Measurements from ENCODE around the gene SUN2. TPM values are rescaled to one million over a fixed set of nuclear protein-coding genes. Genes with fewer than 3 reads are reported as not detected.

SUN2 gene
- total and polyA plus RNA-seq, 2 of the 8 experiments (the other 6 are each of a cell fraction or from before 2014, with no cell fraction given) = 5.1 to 10.5 TPM

- Histone ChIP-seq H4K20me1 (replicated peaks in 1 of 2; ENCODE audit: control insufficient read depth in 1 of 2, insufficient read depth in 2 of 2, low read length in 2 of 2) (peaks cover 8 to 12% of the 10 kb centered on the region in 2 experiments), H4K8ac (ENCODE audit: extremely low read depth, insufficient read depth, low read length) (no peak overlapping the region; the same call in 1 of the 2 replicates), H2AK5ac (ENCODE audit: low read depth, low read length) (no peak overlapping the region), H2BK5ac (ENCODE audit: low read depth, low read length) (no peak overlapping the region), H3K79me2 (ENCODE audit: control insufficient read depth in 1 of 2, insufficient read depth in 2 of 2, low read length in 2 of 2) (no peaks in the 10 kb centered on the region), H3K27me3 (replicated peaks in 1 of 4; ENCODE audit: control insufficient read depth in 3 of 4, extremely low read depth in 1 of 4, insufficient read depth in 3 of 4, low read length in 3 of 4) (no peaks in the 10 kb centered on the region), H2BK20ac (ENCODE audit: low read length) (no peak overlapping the region), H3K23ac (ENCODE audit: insufficient read length) (no peak overlapping the region), H3K9me3 (ENCODE audit: insufficient read depth in 2 of 2, low read depth in 1 of 2, low read length in 1 of 2) (no peaks in the 10 kb centered on the region), H2BK120ac (replicated peaks; ENCODE audit: low read depth, low read length) (no peak overlapping the region), H3K4ac (replicated peaks; ENCODE audit: insufficient read length, low read depth, low read length) (no peak overlapping the region), H2BK15ac (ENCODE audit: low read length) (no peak overlapping the region), H4K91ac (replicated peaks; ENCODE audit: insufficient read length, low read length) (no peak overlapping the region), H3K23me2 (ENCODE audit: low read depth, low read length) (no peaks in the 10 kb centered on the region), H3K79me1 (ENCODE audit: low read depth, low read length) (no peaks in the 10 kb centered on the region), H2BK12ac (ENCODE audit: low read depth, low read length) (no peak overlapping the region), H3K36me3 (ENCODE audit: control insufficient read depth in 2 of 4, insufficient read depth in 4 of 4, low read length in 3 of 4) (peaks cover 23 to 57% (median 49%) of the 10 kb centered on the region in 4 experiments), H3K4me1 (replicated peaks in 1 of 4; ENCODE audit: control insufficient read depth in 3 of 4, insufficient read depth in 4 of 4, low read length in 3 of 4) (no peaks in the 10 kb centered on the region), H2AFZ (ENCODE audit: low read length) (no peak overlapping the region), H3K4me3 (ENCODE audit: extremely low read depth in 1 of 4, insufficient read depth in 2 of 4, low read depth in 3 of 4, low read length in 4 of 4) (no peak overlapping the region), H3K4me2 (ENCODE audit: insufficient read depth in 1 of 2, low read depth in 2 of 2, low read length in 2 of 2) (no peak overlapping the region), H3K18ac (ENCODE audit: extremely low read depth, low read length) (no peak overlapping the region), H3K9ac (replicated peaks in 1 of 4; ENCODE audit: extremely low read depth in 1 of 4, low read depth in 3 of 4, low read length in 3 of 4) (no peak overlapping the region), H3K56ac (replicated peaks; ENCODE audit: insufficient read length, low read depth, low read length) (no peak overlapping the region), H4K5ac (ENCODE audit: insufficient read length, low read depth, low read length) (no peak overlapping the region), H3K27ac (ENCODE audit: low read depth, low read length) (no peak overlapping the region), H3K14ac (ENCODE audit: insufficient read length) (no peak overlapping the region)
- 91% methylated on average over 6 of the region's 6 CpGs; no CpG with 5 or more reads in 1 of the 2 experiments for WGBS, 2 experiments (ENCODE audit: extremely low coverage in 1 of 2, insufficient coverage in 1 of 2, insufficient read length in 1 of 2, insufficient replicate concordance in 2 of 2, low coverage in 1 of 2, low lambda C conversion rate in 2 of 2, missing lambda C conversion rate in 1 of 2)
- DNase-seq (ENCODE audit: low read depth in 1 of 2, low spot score in 2 of 2) (no peak), FAIRE-seq (no peak)
- CTCF ChIA-PET (ENCODE audit: partially characterized antibody) = interaction anchor here (1.1 to 11.1 kb wide), 8 partner anchors 9 to 271 kb away, joined by 3 to 124 read pairs (median 16); no protein-coding TSS in a partner anchor
- POLR2A ChIA-PET (ENCODE audit: partially characterized antibody) = interaction anchor here (0.6 to 13.2 kb wide), 4 partner anchors 11 to 188 kb away, joined by 4 to 112 read pairs (median 16); no protein-coding TSS in a partner anchor
- peak in 1 of 2 experiments; percentile 25; a peak in 1 of 3 replicates for TF ChIP-seq POLR2A (IDR thresholded peaks at IDR 0.05; ENCODE audit: control extremely low read depth in 1 of 2, low read depth in 2 of 2, low read length in 2 of 2)
- TF ChIP-seq BRCA1 (IDR thresholded peaks at IDR 0.05; ENCODE audit: low read depth, low read length) = no peak
Observed at GRCh38 chr22:38731703-38732161, 24.1 kb downstream of the SUN2 start.
